NCI-H460 (cell line): ENCODE data around the gene TSGA10. TPM values are rescaled to one million over a fixed set of nuclear protein-coding genes. Genes with fewer than 3 reads are reported as not detected.
A peak's percentile ranks its signal among the peaks of the same experiment; 100 is the strongest.
"Not testable (repeated sequence)": the region's sequence is repeated elsewhere in the genome, so short reads cannot be mapped to it uniquely, and the experiment has no call there.

Experiments used
- DNase-seq: peaks from one replicate; pipeline ENCODE4 v3.0.0-alpha.2; 2016; ENCODE audit warnings: low read depth; ENCODE audit errors: extremely low read depth
- total RNA-seq: library from RNA; depleted of rRNA; stranded (reverse); fragments of >200 nt; shearing (Covaris generic); gene quantifications from 2 replicates; pipeline ENCODE4 v1.2.3, GENCODE V29; 2014

TSGA10 gene
- total RNA-seq, 1 experiment from 2014 or later: 9.2 TPM

DNA sequence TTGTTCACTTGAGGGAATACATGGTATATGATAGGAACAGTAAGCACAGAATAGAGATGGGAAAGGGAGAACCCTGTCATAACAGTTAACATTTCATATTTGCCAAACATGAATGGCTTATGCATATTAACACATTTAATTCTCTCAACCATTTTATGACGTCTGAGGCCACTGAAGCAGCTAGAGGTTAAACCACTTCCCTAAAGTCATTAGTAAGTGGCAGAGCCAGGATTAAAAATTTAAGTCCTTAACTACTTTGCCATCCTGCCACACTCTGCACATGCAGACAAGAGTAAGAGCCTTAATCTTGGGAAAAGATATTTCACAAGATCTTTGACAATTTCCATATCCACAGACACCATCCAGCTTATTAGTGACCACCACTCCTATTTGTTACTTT is 2.1 kb upstream of the TSGA10 start:
- DNase-seq: no peak

DNA sequence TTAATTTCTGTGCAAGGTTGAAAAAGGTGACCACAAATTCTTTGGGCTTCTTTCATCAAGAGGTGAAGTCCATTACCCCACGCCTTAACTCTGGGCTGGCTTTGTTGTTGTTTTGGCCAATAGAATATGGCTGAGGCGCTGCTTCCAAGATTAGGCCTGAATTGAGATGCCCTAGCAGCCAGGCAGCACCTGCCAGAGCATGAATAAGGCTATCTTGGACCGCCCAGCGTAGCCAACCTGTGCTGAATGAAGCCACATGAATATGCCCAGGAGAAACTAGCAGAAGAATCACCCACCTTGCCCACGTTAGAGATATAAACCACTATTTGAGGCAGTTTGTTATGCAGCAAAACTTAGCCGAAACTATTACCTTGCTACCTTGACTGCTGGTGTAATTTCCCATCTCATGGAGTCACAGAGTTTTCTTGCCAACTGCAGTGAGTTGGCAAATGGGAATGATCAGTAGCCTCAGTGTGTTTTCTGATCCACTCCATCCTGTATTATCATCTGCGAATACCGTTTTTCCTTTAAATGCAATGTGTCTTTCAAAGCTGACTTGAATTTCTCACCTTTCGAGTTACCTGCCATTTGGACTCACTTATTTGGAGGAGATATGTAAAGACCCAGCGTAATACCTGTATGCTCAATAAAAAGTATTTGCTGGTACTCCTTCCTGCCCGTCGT is 679 bp downstream of the TSGA10 start:
- DNase-seq: peak; percentile 22

DNA sequence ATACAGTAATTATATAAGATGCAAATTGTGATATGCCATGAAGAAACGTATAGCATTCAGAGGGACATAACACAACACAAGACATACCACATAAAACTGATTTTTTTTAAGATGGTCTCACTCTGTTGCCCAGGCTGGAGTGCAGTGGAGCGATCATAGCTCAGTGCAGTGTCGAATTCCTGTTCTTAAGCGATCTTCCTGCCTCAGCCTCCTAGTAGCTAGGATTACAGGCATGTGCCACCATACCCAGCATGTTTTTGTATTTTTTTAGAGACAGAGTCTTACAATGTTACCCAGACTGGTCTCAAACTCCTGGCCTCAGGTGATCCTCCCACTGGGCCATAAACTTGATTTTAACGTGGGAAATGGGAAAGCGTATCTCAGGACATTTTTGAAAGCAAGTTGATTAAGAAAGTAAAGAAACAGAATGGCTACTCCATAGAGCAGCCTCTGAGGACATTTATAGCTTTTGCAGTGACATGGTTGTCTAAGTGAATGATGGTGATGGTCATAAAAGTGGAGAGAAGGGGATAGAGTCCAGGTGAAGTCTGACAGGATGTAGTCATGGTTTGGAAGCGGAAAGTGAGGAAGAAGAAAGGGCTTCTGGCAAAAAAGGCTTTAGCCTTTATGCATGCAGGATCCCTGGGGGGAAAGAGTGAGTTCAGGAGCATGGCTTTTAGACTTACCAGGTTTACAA is 2.4 kb downstream of the TSGA10 start:
- DNase-seq: no peak

DNA sequence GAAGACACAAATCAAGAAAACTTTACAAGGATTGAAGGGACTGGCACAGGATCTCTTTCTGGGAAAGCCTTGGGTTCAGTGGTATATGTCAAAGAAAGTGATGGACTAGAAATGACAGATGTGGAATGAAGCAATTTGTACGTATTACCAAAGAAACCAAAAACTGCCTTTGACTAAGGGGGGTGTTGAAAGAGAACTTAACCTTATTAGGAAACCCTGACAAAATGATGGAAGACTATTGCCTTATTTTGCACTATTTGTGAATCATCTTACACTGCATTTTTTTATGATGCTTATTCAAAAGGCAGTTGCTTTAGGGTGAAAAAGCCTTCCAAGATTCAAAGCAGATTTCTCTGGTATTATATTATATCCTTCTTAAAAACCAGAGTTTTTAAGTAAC is 4.0 kb downstream of the TSGA10 start:
- DNase-seq: no peak

DNA sequence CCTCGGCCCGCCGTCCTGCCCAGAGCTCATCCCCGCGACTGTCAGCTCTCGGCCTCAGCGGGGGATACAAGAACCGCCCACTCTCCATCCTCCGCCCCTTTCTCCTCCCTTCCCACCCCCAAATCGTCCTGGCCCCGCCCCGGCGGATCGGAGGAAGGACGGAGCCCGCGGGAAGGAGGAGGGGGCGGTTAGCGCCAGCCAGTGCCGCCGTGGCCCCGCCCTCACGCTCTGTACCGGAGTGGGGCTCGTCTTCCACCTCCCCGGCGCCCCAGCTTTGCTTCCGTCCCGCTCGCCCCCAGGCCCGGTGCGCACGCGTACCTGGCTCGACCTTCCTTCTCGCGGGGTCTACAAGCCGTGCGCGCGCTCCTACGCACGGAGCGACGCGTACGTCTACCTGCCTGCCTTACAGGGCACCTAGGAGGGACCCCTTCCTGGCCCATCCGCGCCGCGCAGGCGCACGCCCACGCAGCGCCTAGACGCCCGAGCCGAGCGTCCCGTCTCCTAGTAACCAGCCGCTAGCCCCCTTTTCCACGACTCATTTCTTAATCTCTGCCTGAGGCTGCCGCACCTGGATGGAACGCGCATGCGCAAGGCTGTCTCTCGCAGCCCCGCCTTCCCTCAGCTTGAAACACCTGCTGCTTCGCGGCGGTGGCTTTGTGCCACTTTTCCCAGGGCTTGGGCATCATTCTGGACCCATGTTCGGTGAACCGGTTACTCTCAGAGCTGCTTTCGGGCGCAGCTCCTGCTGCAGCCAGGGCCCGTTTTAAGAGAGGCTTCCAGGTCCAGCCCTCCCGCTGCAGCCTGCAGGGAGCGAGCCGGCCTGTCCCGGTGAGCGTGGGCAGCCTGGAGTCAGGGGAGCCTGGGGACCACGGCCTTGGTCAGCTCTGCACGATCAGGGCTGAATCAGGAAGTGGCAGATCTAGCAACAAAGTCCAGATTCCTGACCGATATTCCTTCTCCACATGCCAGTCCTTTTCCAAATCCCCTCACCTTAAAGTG is 13.3 kb downstream of the TSGA10 start, which contains the start of gene C2orf15:
Gene C2orf15 (plus strand): TSS at position 598 of the 999 bp plus-strand sequence. CDS start 8,852 bp downstream, outside the sequence.
- peak; percentile 81 for DNase-seq

DNA sequence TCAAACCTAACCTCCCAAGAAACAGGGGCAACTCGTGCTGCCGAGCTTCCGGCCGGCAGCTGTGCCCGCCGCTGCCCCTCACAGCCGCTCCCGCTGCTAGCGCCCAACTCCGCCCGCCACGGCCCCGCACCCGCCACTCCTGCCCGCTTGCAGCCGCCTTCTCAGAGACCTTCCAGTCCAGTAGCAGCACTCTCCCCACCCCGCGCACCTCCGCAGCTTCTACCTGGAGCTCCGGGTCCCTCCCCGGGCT is 14.0 kb downstream of the TSGA10 start:
- peak; percentile 2 for DNase-seq

DNA sequence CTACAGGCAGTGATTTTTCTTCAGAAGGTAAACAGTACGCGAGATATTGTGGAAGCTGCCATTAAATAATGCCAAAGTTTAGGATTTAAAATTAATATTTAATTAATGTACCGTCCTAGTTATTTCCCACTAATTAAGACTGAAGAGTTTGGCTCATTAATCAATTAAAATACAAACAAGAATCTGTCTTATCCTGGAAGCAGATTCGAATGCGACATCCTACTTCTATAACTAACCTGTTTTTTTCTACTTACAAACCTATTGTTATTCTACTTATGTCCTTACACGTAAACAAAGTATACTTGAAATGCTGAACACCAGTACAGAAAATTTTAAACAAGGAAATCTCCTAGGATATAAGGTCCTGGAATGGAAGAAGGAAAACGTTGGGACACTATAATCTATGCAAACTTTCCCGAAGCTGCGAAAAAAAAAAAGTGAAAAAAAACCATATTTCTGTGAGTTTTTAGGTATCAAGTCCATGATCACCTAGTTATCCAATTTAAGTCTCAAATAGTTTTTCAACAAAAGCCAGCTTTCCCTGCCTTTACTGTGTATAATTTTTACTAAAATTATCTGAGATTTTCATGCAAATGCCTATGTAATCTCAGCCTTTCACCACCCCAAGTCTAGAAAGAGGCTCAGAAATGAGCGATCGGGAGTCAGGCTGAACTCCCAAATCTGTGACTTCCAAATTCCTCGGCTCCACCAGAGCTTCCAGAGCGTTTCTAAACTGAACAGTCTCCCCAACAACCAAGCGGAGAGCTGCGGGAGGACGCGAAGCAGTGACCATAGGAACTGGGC is 14.5 kb downstream of the TSGA10 start:
- no peak for DNase-seq

DNA sequence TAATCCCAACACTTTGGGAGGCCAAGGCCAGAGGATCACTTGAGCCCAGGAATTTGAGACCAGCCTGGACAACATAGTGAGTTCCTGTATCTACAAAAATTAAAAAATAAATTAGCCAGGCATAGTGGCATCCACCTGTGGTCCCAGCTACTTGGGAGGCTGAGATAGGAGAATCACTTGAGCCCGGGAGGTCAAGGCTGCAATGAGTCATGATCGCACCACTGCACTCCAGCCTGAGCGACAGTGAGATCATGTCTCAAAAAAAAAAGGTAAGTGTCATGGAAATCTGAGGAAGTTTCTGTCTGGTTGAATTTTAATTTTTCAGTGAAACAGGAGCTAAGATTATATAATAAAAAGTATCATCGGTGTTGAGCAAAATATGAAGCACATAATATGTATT is 15.7 kb downstream of the TSGA10 start:
- DNase-seq: no peak

DNA sequence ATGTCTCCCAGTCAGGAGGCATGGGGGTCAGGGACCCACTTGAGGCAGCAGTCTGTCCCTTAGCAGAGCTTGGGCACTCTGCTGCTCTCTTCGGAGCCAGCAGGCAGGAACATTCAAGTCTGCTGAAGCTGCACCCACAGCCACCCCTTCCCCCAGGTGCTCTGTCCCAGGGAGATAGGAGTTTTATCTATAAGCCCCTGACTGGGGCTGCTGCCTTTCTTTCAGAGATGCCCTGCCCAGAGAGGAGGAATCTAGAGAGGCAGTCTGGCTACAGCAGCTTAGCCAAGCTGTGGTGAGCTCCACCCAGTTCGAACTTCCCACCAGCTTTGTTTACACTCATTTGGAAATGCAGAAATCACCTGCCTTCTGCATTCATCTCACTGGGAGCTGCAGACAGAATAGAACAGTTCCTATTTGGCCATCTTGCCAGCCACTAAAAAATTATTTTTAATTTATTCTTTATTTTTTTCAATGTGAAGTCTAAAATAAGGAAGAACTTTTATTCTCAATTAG is 19.6 kb downstream of the TSGA10 start:
- not testable (repeated sequence) for DNase-seq

DNA sequence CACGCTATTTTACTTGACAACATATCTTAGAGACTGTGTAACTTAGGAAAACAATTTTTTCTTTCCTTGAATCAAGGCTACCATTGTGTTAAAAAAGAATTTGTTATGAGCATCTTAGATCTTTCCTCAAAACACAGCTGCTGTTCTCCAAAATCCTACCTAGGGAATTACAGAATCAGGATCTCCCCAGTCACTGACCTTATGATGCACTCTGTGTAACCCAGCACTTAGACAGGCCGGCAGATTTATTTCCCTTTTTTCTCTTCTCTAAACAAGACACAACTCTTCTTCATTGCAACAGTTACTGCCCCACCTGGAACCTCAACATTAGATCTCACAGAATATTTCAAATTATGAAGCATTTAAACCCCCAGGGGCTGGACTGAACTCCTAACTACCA is 26.8 kb downstream of the TSGA10 start:
- DNase-seq: no peak

DNA sequence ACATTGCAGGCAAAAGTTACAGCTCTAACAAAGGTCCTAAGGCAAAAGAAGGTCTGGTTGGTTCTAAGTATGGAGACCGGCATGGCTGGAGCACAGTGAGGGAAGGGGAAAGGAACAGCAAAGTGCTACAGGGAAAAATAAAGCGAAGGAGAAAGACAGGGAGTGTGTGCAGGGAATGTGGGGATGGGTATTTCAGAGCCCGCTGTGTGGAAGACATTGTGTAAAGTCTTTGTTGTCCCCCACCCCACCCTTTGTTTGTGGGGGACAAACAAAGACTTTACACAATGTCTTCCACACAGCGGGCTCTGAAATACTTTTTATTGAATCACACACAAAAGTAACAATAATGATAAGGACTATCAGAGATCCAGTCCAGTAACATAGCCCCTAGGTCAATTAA is 42.1 kb downstream of the TSGA10 start:
- no peak for DNase-seq

DNA sequence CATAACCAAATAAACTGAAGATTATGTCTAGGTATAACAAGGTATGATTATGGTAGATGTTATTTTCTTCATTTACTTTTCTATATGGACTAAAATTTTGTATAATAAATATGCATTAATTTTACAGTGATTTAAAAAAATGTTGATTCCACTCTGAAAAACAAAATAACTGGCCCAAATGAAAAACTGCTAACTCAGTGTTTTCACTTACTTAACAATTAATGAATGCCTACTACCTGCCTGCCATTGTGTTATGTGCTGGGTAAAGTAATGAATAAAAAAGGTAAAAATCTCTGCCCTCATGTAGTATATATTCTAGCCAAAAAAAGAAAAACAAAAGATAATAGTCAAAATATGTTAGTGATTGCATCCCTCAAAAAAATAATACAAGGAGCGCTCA is 42.8 kb downstream of the TSGA10 start:
- no peak for DNase-seq

DNA sequence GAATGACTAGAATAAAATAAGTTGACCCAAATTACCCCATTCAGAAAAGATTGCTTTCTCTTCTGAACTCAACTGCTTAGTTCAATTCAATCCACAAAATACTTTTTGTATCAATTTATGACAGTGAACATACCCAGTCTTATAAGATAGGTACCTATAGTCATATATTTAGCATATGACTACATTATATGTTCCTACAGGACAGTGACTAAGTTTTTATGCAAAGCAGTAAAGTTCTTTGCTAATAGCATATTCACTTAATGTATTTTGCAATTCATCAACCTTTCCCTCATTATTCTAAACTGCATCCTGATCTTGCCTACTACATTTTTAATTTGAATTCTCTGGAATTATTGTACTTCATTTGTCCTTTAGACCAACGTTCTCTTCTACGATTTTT is 43.5 kb downstream of the TSGA10 start:
- no peak for DNase-seq

DNA sequence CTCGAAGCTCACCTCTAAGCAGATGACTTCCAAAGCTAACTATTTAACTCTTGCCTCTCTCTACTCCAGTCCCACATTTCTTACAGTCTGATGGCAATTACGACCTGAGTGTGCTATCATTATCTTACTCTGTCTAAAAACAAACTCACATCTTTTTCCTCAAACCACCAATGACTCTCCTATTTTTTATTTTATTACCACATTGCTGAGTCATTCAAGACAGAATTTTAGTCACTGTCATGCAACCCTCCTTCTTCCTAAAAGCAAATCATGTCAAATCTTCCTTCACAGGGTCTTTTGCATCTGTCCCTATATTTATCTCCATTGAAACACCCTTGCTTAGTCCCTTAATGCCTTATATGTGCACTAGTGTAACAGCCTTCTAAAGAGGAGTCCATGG is 47.8 kb downstream of the TSGA10 start:
- no peak for DNase-seq

DNA sequence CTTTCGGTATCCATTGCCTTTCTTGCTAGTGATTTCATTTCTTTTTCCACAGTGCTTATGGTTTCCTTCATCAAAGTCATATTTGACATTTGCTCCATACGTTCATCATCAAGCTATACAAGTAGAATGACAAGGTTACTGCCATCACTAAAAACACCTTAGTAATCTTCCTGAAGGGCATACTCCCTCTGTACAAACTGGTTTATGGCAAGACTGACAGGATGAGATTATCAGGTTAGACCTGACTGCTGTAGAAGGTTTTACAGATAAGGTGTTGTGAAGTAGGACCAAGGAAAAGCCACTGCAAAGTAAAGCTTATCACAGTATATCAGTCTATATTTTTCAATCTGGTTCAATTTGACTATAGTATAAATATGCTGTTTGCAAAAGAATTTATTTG is 50.7 kb downstream of the TSGA10 start:
- no peak for DNase-seq

DNA sequence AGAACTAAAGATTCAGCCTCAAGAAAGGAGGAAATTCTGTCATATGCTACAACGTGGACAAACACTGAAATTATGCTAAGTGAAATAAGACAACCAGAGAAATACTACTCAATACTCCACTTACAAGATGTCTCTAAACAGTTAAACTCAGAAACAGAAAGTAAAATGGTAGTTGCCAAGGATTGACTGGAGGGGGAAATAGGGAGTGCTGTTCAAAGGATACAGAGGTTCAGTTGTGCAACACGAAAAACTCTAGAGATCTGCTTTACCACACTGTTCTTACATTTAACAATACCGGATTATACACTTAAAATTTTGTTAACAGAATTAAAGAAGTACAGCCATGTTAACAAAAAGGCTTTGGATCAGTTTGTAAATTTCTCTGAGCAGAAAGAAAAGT is 53.0 kb downstream of the TSGA10 start:
- DNase-seq: no peak

DNA sequence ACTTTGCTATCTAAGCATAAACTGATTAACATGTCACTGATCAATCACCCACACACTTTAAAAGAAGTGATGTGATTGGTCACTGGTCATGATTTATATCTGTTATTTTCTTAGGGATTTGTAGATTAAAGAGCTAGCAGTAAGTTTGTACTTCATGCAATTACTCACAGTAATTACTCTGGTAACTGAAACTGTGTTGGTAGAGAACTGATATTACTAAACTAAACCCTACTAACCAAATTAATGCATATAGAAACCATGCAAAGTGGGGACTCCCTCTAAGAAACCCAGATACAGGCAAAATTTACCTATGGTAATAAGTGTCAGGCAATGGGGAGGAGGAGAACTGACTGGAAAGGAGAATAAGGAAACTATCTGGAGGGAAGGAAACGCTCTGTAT is 58.0 kb downstream of the TSGA10 start:
- DNase-seq: no peak

DNA sequence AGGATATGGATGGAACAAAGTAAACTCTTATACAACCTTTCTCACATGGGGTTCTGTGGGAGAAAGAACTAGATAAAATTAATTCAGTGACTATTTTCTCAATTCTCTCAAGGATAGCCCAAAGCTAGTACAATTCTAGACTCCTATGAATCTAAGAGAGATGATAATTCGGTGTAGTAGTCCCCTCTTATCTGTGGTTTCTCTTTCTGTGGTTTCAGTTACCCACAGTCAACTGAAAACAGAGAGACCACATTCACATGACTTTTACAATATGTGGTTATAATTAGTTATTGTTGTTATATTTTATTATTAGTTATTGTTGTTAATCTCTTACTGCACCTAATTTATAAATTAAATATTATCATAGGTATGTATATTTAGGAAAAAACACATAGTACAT is 66.7 kb downstream of the TSGA10 start:
- DNase-seq: no peak

DNA sequence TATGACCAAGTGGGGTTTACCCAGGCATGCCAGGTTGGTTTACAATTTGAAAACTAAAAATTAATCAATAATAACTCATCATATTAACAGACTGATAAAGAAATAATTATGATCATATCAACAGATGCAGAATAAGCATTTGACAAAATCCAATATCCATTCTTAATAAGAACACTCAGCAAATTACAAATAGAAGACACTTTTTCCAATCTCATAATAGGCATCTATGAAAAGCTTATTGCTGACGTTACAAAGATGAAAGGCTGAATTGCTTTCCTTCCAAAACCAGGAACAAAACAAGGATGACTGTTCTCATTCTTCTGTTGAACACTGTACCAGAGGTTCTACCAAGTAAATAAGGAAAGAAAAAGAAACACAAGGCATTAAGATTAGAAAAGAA is 68.4 kb downstream of the TSGA10 start:
- no peak for DNase-seq

DNA sequence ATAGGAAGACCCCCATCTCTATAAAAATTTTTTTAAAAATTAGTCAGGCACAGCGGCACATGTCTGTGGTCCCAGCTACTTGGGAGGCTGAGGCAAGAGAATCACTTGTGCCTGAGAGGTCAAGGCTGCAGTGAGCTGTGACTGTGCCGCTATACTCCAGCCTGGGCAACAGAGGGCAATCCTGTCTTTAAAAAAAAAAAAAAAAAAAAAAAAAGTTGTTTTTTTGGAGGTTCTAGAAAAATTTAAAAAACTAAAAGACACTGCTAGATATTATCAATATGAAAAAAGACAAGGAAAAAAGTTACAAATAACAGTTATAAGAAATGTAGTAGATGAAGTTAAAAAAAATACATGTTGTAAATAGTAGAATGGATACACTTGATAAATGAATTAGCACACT is 69.3 kb downstream of the TSGA10 start:
- DNase-seq: no peak

DNA sequence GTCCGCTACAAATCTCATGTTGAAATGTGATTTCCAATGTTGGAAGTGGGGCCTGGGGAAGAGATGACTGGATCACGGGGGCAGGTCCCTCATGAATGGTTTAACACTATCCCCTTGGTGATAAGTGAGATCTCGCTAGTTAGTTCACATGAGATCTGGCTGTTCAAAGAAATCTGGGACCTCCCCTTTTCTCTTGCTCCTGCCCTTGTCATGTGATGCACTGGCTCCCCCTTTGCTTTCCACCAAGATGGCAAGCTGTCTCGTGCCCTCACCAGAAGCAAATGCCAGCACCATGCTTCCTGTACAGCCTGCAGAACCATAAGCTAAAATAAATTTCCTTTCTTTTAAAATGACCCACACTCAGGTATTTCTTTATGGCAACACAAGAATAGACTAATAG is 70.5 kb downstream of the TSGA10 start:
- no peak for DNase-seq
